ENCODE results near the gene SCARF2. TPM values are rescaled to one million over a fixed set of nuclear protein-coding genes. Genes with fewer than 3 reads are reported as not detected.

The SCARF2 gene
- total and polyA plus RNA-seq, 2 donors (not counting 1 experiment from before 2014, with no cell fraction given) = 0.86 to 1.3 TPM

DNA sequence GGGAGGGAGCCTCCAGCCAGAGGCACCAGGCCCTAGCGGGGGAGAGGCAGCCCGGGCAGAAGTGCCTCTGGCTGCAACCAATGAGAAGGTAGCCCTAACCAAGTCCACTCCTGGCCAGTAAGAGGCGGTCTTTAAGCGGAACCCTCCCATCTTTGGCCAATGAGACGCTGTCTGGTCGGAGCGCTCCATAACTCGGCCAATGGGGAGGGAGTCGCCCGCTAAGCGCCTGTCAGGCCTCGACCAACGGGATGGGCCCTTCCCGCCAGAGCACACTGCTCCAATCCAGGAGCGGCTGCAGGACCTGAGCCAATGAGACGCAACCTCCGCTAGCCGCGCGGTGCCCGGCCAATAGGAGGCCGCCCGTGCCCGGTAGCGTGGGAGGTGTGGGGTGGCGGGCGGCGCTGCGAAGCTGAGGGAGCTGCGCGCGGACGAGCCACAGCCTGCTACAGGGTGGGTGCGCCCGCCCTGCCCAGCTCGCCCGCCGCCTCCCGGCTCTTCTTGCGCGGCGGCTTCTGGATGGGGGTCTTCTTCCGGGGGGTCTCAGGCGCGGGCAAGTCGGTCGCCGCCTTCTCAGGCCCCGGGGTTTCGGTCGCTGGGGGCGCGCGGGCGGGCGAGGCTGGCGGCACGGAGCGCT is 12.6 kb downstream of the SCARF2 start:
- Histone ChIP-seq H3K9me3 (ENCODE audit: control extremely low read depth in 1 of 3, control insufficient read depth in 2 of 3, insufficient read depth in 1 of 3, low read length in 2 of 3) (peaks cover 0 to 10% (median 0%) of the 10 kb centered on the region in 3 donors), H3K9ac (ENCODE audit: low read length) (peak overlapping the region; percentile 39), H3K4me2 (replicated peaks; ENCODE audit: low read depth, low read length, poor library complexity, severe bottlenecking) (peak overlapping the region; percentile 70), H3K27ac (ENCODE audit: low read length in 2 of 2) (no peak overlapping the region), H3K4me1 (ENCODE audit: control insufficient read depth in 2 of 2, insufficient read depth in 2 of 2, low read length in 2 of 2) (peaks cover 20 to 29% of the 10 kb centered on the region in 2 donors), H2AFZ (ENCODE audit: insufficient read depth, low read depth, low read length, poor library complexity, severe bottlenecking) (no peak overlapping the region), H4K20me1 (ENCODE audit: control insufficient read depth, insufficient read depth, low read length, poor library complexity, severe bottlenecking) (peaks cover 5% of the 10 kb centered on the region), H3K79me2 (ENCODE audit: control insufficient read depth, insufficient read depth, low read length) (no peaks in the 10 kb centered on the region), H3K36me3 (replicated peaks in 1 of 2; ENCODE audit: control extremely low read depth in 1 of 2, control insufficient read depth in 1 of 2, extremely low read depth in 1 of 2, insufficient read depth in 2 of 2, low read length in 1 of 2) (no peaks in the 10 kb centered on the region), H3K27me3 (replicated peaks in 1 of 4; ENCODE audit: control extremely low read depth in 1 of 4, control insufficient read depth in 3 of 4, insufficient read depth in 4 of 4, low read length in 3 of 4) (peaks cover 0 to 56% (median 20%) of the 10 kb centered on the region in 4 experiments), H3K4me3 (ENCODE audit: control extremely low read depth in 1 of 5, extremely low read depth in 1 of 5, insufficient read depth in 1 of 5, low read depth in 2 of 5, low read length in 4 of 5) (peak overlapping the region in 2 of 5 experiments; percentile 15 to 41)
- ATAC-seq (ENCODE audit: low read depth) = no peak
- intact Hi-C loops (cut with micrococcal nuclease) = no loop called here
- no peak for DNase-seq
- Mint-ChIP-seq H3K4me1 (peaks cover 16% of the 10 kb centered on the region), H3K27ac (no peak overlapping the region), H3K9me3 (ENCODE audit: insufficient read depth) (no peaks in the 10 kb centered on the region), H3K4me3 (peak overlapping the region; percentile 57), H3K27me3 (peaks cover 32% of the 10 kb centered on the region)
- WGBS (ENCODE audit: insufficient coverage) = 41% methylated on average over 58 of the region's 59 CpGs
- no peak for TF ChIP-seq EZH2 (IDR thresholded peaks at IDR 0.05; ENCODE audit: borderline replicate concordance, insufficient read depth, low read depth, low read length, poor library complexity, severe bottlenecking)
- ChIA-PET POLR2A (no interaction called here), CTCF (no interaction called here)

DNA sequence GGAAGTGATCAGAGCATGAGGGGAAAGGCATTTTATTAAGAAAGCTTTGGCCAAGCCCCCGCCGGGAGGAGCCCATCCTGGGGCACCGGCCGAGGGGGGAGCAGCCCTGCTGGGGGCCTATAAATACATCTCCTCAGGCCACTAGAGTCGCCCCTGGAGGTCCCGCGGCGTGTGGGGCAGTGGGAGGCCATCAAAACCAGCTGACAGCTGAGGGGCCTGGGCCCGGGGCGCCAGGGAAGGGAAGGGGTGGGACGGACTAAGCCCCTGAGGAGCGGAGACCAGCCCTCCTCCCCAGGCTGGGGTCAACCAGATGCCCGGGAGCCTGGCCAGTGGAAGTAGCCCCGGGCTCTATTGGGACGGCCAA is 13.1 kb downstream of the SCARF2 start:
- H3K27ac Mint-ChIP-seq = no peak overlapping the region
- ATAC-seq (ENCODE audit: low read depth) (no peak), DNase-seq (no peak)
- WGBS (ENCODE audit: insufficient coverage) = 95% methylated on average over 15 of the region's 15 CpGs
- Histone ChIP-seq H3K4me1 (ENCODE audit: control insufficient read depth in 2 of 2, insufficient read depth in 2 of 2, low read length in 2 of 2) (peaks cover 15 to 24% of the 10 kb centered on the region in 2 donors), H3K36me3 (replicated peaks in 1 of 2; ENCODE audit: control extremely low read depth in 1 of 2, control insufficient read depth in 1 of 2, extremely low read depth in 1 of 2, insufficient read depth in 2 of 2, low read length in 1 of 2) (no peaks in the 10 kb centered on the region), H3K27ac (ENCODE audit: low read length in 2 of 2) (no peak overlapping the region), H3K4me3 (ENCODE audit: control extremely low read depth in 1 of 5, extremely low read depth in 1 of 5, insufficient read depth in 1 of 5, low read depth in 2 of 5, low read length in 4 of 5) (no peak overlapping the region), H3K4me2 (replicated peaks; ENCODE audit: low read depth, low read length, poor library complexity, severe bottlenecking) (no peak overlapping the region), H3K79me2 (ENCODE audit: control insufficient read depth, insufficient read depth, low read length) (no peaks in the 10 kb centered on the region), H4K20me1 (ENCODE audit: control insufficient read depth, insufficient read depth, low read length, poor library complexity, severe bottlenecking) (no peaks in the 10 kb centered on the region), H3K27me3 (replicated peaks in 1 of 4; ENCODE audit: control extremely low read depth in 1 of 4, control insufficient read depth in 3 of 4, insufficient read depth in 4 of 4, low read length in 3 of 4) (peaks cover 0 to 51% (median 18%) of the 10 kb centered on the region in 4 experiments), H3K9me3 (ENCODE audit: control extremely low read depth in 1 of 3, control insufficient read depth in 2 of 3, insufficient read depth in 1 of 3, low read length in 2 of 3) (peaks cover 0 to 8% (median 0%) of the 10 kb centered on the region in 3 donors), H2AFZ (ENCODE audit: insufficient read depth, low read depth, low read length, poor library complexity, severe bottlenecking) (no peak overlapping the region), H3K9ac (ENCODE audit: low read length) (no peak overlapping the region)
- intact Hi-C loops (cut with micrococcal nuclease) = no loop called here
- H3K9me3 Mint-ChIP-seq (ENCODE audit: insufficient read depth) = no peaks in the 10 kb centered on the region
- no peak for TF ChIP-seq EZH2 (IDR thresholded peaks at IDR 0.05; ENCODE audit: borderline replicate concordance, insufficient read depth, low read depth, low read length, poor library complexity, severe bottlenecking)
- TF ChIP-seq, protein P1, sequence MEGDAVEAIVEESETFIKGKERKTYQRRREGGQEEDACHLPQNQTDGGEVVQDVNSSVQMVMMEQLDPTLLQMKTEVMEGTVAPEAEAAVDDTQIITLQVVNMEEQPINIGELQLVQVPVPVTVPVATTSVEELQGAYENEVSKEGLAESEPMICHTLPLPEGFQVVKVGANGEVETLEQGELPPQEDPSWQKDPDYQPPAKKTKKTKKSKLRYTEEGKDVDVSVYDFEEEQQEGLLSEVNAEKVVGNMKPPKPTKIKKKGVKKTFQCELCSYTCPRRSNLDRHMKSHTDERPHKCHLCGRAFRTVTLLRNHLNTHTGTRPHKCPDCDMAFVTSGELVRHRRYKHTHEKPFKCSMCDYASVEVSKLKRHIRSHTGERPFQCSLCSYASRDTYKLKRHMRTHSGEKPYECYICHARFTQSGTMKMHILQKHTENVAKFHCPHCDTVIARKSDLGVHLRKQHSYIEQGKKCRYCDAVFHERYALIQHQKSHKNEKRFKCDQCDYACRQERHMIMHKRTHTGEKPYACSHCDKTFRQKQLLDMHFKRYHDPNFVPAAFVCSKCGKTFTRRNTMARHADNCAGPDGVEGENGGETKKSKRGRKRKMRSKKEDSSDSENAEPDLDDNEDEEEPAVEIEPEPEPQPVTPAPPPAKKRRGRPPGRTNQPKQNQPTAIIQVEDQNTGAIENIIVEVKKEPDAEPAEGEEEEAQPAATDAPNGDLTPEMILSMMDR (IDR thresholded peaks at IDR 0.05) = no peak
- ChIA-PET POLR2A (no interaction called here), CTCF (no interaction called here)
- H3K27me3 Mint-ChIP-seq = peaks cover 32% of the 10 kb centered on the region
- peaks cover 13% of the 10 kb centered on the region for H3K4me1 Mint-ChIP-seq
- H3K4me3 Mint-ChIP-seq = no peak overlapping the region

All from B cell (primary cell).